ENCODE results near the gene LPCAT1.

LPCAT1 gene

DNA sequence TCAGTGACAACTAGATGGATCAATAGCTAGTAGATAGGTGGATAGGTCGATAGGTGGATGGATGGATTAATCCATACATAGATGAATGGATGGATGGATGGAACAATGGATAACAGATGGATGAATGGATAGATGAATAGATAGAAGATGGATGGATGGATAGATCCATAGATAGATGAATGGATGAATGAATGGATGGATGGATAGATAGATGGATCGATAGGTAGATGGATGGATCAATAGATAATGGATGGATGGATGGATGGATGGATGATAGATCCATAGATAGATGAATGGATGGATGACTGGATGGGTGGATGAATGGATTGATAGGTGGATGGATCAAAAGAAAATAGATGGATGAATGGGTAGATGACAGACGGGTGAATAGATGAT lies 83.7 kb downstream of the LPCAT1 start:
- DNase-seq: no peak
- TF ChIP-seq POLR2A (IDR thresholded peaks at IDR 0.05; ENCODE audit: low read length) (no peak), GATA1 (IDR thresholded peaks at IDR 0.05; ENCODE audit: low read depth, low read length) (no peak)

DNA sequence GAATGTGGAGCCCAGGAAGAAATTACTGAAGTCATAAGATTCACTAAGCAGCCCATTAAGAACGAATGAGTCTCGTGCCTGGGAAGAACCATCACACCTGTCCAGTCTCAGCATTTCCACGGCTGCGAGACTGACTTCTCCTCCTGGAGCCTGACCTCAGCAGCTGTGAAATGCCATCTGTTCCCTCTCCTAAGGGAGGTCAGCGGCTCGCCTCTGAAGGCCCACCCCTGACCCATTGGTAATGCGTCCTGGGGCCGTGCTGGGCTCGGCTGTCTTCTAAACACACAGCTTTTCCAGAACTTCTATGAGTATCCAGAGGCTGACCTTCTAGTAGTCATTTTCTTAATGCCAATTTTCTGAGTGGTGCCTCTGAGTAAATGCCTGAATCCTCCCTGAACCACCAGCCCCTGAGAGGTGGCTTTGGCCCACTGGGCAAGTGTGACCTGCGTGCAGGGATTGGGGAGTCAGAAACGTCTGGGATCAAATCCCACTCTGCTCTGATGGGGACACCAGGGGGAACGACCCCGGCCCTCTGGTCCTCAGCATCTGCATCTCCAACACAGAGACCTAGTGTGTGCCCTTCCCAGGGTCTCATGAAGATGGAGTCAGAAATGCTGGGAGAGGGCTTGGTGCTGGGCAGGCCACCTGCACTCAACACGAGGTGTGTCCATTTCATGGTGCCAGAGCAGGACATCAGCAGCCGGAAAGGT lies 84.2 kb downstream of the LPCAT1 start:
- no peak for DNase-seq
- TF ChIP-seq POLR2A (IDR thresholded peaks at IDR 0.05; ENCODE audit: low read length): no peak
- no peak for TF ChIP-seq GATA1 (IDR thresholded peaks at IDR 0.05; ENCODE audit: low read depth, low read length)

DNA sequence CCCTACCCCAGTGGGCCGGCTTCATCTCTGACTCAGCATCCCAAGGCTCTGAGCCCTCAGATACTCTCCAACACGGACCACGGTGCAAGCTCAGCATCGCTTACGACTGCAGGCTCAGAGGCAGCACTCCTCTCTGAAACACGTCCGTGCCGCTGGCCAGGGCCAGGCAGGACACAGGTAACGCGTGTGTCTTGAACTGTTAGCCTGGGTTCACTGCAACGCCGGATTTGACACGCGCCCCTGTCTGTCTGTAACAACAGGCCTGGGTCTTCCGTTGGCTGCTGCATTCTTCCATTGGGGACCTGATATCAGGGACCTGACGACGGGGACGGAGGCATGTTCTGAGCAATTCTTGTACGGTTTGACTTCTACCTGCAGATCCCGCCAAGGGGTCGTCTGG lies 84.9 kb downstream of the LPCAT1 start:
- TF ChIP-seq POLR2A (IDR thresholded peaks at IDR 0.05; ENCODE audit: low read length) (no peak), GATA1 (IDR thresholded peaks at IDR 0.05; ENCODE audit: low read depth, low read length) (no peak)
- DNase-seq: no peak

DNA sequence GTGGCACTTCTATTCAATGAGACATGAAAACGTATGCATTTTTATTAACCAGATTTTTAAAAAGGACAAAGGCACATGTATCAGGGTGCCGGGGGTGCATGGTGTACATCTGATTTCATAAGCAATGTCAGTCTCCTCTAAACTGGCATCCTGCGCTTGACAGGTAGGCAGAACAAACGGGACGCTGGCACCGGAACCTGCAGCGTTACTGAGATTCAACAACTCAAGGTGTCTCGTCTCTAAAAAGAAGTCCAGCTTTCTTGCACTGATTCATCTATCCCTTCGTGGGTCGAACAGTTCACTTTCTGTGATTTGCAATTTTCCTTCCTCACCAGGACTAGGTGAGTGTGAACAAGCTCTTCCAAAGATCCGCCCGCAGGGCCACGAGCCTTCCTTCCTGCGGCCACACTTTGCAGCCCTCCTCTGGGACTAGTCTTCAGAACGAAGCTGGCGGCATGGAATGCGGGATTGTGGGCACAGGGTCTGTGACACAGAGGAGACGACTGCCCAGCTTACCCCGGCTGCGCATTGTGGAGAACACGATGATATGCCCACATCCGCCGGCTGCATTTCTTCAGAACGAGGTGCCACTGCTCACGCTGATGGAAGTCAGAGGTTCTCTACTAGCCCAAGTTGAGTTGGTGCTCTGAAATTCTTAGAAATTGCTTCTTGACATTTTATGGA lies 85.7 kb downstream of the LPCAT1 start:
- TF ChIP-seq POLR2A (IDR thresholded peaks at IDR 0.05; ENCODE audit: low read length) (no peak), GATA1 (IDR thresholded peaks at IDR 0.05; ENCODE audit: low read depth, low read length) (no peak)
- DNase-seq: no peak

DNA sequence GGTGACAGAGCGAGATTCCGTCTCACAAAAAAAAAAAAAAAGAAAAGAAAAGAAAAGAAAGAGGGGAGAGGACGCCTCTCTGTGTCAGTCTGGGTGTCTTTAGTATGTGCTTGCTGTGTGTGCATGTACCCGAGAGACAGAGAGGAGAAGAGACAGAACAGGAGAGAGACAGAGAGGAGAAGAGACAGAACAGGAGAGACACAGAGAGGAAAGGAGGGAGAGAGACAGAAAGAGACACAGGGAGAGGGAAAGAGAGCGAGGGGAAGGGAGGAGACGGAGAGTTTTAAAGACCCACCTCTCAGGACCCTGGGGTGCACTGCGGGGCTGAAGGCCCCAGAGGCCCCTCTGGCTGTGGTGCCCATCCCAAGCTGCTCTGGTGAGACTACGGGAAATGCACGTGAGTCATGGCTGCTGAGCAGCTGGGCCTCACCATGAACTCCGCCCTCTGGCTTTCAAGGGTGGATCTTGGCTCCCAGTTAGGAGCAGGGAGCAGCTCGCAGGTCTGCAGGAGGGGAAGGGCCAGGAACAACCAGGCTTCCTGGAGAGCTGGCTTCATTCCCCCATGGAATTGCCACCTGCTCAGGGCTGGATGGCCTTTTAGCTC lies 86.4 kb downstream of the LPCAT1 start:
- TF ChIP-seq POLR2A (IDR thresholded peaks at IDR 0.05; ENCODE audit: low read length) (no peak), GATA1 (IDR thresholded peaks at IDR 0.05; ENCODE audit: low read depth, low read length) (no peak)
- DNase-seq: no peak

DNA sequence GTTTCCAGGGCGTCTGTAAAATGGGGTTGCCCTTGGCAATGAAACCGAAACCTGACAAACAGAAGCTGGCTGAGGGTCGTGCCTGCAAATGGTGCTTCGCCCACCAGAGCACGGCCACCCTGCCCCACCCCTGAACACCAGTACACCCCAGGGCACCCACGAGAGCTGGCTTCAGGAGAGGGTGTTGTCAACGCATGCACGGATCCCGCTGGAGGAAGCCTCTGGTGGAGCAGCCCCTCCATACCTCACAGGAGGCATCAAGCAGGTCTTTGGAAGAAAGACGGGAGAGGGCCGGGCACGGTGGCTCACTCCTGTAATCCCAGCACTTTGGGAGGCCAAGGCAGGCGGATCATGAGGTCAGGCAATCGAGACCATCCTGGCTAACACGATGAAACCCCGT lies 87.1 kb downstream of the LPCAT1 start:
- DNase-seq: no peak

DNA sequence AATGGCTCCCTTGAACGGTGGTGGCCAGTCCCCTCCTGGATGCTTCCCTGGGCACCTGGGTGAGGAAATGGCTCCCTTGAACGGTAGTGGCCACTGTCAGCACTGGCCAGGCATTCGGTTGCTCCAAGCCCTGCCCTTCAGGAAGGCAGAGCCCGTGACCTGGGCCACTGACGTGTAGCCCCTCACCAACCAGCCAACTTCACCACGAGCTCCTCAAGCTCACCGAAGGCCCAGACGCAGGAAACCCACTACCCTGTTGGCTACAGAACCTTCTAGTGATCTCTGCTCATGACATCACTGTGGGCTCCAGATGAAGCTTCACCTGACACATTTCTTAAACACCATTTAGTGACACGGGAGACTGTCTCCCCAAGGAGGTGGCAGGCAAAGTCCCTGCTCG lies 87.7 kb downstream of the LPCAT1 start:
- no peak for DNase-seq
- TF ChIP-seq POLR2A (IDR thresholded peaks at IDR 0.05; ENCODE audit: low read length) (no peak), GATA1 (IDR thresholded peaks at IDR 0.05; ENCODE audit: low read depth, low read length) (no peak)

More for the DNA sequence above, 87.1 kb downstream of the LPCAT1 start:
- TF ChIP-seq POLR2A (IDR thresholded peaks at IDR 0.05; ENCODE audit: low read length) (no peak), GATA1 (IDR thresholded peaks at IDR 0.05; ENCODE audit: low read depth, low read length) (no peak)

DNA sequence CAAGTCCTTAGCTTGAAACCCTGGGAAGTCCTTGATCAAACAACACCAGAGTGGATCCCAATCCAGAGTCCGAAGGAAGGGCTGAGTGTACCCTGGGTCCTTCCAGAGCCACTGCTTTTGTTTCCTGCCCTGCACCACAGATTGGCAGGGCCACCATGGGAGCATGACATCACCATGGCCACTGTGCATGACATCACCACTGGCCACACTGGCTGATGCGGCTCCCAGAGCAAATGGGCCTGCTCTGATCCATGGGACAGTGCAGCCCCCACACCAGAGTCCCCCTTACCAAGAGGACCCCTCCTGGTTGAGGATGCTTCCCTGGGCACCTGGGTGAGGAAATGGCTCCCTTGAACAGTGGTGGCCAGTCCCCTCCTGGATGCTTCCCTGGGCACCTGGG lies 88.4 kb downstream of the LPCAT1 start:
- no peak for DNase-seq
- TF ChIP-seq POLR2A (IDR thresholded peaks at IDR 0.05; ENCODE audit: low read length): no peak
- TF ChIP-seq GATA1 (IDR thresholded peaks at IDR 0.05; ENCODE audit: low read depth, low read length): no peak

DNA sequence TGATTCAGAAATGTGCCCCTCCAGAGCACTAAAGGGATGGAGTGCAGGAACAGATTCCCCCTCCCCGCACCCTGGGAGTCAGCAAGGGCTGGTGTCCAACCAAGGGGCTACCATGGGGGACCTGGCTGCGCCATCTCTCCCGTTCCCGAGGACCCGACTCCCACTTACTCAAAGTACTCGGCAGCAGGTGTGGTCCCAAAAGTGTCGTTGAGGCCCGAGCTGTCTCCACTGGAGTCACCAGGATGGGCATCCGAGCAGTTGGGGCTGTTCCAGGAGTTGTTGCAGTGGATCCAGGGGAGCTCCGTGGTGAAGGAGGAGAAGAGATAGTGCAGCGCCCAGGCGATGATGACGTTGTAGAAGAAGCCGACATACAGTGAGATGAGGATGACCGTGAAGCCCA lies 91.5 kb downstream of the LPCAT1 start:
- no peak for TF ChIP-seq POLR2A (IDR thresholded peaks at IDR 0.05; ENCODE audit: low read length)
- no peak for TF ChIP-seq GATA1 (IDR thresholded peaks at IDR 0.05; ENCODE audit: low read depth, low read length)
- DNase-seq: no peak

DNA sequence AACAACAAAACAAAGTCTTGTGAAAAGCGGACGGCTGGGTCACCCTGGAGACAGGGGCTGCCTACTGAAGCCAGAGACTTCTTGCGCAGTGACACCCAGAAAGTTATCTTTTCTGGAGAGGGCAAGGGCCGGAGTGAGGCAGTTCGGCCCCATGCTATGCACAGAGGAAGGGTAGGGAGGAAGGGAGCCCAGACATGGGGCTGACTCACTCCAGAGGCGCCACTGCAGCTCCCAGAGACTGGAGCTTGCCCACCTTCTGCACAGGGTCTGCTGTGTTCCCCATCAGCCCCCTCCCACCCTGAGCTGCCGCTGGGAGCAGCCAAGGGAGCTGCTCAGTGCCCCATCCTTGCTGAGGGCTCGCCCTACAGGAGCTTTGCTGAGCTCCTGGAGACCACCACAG lies 91.9 kb downstream of the LPCAT1 start:
- DNase-seq: no peak
- TF ChIP-seq GATA1 (IDR thresholded peaks at IDR 0.05; ENCODE audit: low read depth, low read length) (no peak), POLR2A (IDR thresholded peaks at IDR 0.05; ENCODE audit: low read length) (no peak)

DNA sequence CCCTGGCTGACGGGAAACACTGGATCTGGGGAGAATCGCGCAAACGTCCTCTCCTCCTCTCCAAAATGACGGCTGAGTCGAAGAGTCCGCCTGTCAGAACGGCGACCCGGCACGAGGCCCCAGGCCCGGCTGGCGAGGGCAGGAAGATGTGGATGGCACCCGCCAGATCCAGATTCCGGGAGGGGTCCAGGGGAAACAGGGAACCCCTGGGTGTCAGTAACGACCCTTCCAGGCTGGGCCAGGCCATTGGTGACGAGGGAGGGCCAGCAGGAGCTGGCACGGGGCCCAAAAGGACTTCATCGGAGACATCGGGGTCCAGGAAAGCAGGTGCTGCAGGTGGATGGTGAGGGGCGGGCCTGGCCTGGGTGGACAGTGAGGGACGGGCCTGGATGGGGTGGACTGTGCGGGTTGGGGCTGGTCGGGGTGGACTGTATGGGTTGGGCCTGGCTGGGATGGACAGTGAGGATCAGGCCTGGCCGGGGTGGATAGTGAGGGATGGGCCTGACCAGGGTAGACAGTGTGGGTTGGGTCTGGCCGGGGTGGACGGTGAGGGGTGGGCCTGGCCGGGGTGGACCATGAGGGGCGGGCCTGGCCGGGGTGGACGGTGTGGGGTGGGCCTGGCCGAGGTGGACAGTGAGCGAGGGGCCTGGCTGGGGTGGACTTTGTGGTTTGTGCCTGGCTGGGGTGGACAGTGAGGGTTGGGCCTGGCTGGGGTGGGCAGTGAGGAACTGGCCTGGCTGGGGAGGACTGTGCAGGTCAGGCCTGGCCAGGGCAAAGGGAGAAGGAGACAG lies 92.5 kb downstream of the LPCAT1 start:
- no peak for DNase-seq
- no peak for TF ChIP-seq GATA1 (IDR thresholded peaks at IDR 0.05; ENCODE audit: low read depth, low read length)
- no peak for TF ChIP-seq POLR2A (IDR thresholded peaks at IDR 0.05; ENCODE audit: low read length)

DNA sequence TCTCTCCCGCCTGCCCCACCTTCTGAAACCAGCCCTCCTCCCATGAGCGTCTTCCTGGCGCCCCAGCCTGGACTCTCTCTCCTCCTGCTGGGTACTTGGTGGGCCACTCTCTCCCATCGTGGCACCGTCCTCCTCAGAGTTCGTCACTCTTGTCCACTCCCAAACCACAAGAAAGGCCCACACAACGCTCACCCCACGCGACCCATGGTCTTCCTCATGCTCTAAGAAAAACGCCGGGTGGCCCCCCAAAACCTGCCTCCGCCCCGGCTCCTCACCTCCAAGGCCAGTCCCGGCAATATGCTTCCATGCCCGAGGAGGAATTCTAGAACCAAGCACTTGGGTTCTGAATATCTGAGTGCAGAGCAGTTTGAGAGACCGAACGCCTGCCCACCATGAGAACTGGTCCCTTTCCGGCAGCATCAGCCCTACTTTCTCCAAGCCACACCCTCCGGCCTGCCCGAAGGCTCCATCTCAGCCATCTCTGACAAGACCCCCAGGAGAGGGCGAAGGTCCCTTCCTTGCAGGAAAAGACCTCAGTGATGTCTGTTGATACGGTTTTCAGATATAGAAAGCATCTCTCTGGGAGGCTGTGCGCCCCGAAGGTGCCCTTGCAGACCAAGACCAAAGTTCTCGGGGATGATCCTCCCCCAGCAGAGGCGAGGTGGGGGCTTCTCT lies 93.5 kb downstream of the LPCAT1 start:
- no peak for DNase-seq

DNA sequence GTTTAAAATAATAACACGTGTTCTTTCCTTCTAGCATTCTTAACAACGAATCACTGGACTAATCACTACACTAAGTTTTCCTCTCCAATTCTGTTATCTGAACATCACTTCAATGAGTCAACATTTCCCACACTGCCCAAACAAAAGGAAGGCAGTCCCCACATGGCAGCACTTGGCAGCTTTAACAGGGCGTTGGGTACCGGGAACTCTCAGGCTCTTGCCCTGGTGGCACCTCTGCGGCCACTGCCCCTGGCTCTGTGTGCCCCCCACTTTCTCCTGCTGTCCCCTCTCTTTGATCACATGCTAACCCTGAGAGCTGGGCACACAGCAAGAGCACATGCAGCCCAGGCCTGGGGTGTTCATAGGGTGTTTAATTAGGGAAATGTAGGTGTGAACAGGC lies 94.3 kb downstream of the LPCAT1 start:
- DNase-seq: no peak
- no peak for TF ChIP-seq POLR2A (IDR thresholded peaks at IDR 0.05; ENCODE audit: low read length)

More for the DNA sequence above, 93.5 kb downstream of the LPCAT1 start:
- TF ChIP-seq GATA1 (IDR thresholded peaks at IDR 0.05; ENCODE audit: low read depth, low read length) (no peak), POLR2A (IDR thresholded peaks at IDR 0.05; ENCODE audit: low read length) (no peak)

DNA sequence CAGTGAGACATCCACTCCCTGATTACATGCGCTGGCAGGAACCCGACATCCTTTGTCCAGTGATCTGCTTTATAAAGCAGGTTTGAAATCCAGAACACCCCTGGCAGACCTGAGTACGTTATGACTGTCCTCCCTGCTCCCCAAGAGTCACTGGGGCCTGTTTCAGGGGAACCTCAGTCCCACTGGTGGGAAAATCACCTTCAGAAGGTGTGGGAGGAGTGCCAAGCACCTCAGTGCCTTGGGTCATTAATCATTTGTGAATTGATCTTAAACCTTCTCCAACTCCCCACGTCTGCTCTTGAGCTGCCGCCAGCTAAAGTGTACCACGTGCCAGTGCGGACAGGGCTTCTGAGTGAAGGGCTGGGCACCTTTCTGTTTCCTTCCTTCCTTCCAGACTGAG lies 94.7 kb downstream of the LPCAT1 start:
- DNase-seq: no peak
- TF ChIP-seq GATA1 (IDR thresholded peaks at IDR 0.05; ENCODE audit: low read depth, low read length) (no peak), POLR2A (IDR thresholded peaks at IDR 0.05; ENCODE audit: low read length) (no peak)
